Urinary bladder (tissue), 4 donors: ENCODE measurements around the gene ABCA4. TPM values are rescaled to one million over a fixed set of nuclear protein-coding genes. Genes with fewer than 3 reads are reported as not detected.

Source experiments
- DNase-seq: peaks from one replicate; pipeline ENCODE4 v3.0.0-alpha.2; 2015; ENCODE audit errors: extremely low spot score
- H3K27ac ChIP-seq: one replicate; pipeline ENCODE4 v1.5.1; 2013; ENCODE audit warnings: low read depth, mild to moderate bottlenecking, moderate library complexity
- H3K36me3 ChIP-seq: one replicate; pipeline ENCODE4 v1.6.1; 2013; ENCODE audit warnings: mild to moderate bottlenecking, moderate library complexity; ENCODE audit not compliant: insufficient read depth
- H3K4me1 ChIP-seq: one replicate; pipeline ENCODE4 v1.6.1; 2013; ENCODE audit warnings: mild to moderate bottlenecking, moderate library complexity; ENCODE audit not compliant: insufficient read depth
- H3K4me3 ChIP-seq: one replicate; pipeline ENCODE4 v1.5.1; 2013; ENCODE audit warnings: low read depth, low read length
- WGBS: extraction: QIAGEN DNeasy Blood & Tissue Kit; methylation state at CpG from one replicate; pipeline ENCODE4 v1.1.7; 2013; 5-methylcytosine and 5-hydroxymethylcytosine counted together
- polyA plus RNA-seq: library from polyadenylated mRNA; stranded (reverse); fragments of 200-250 nt; gene quantifications from one replicate; pipeline ENCODE4 v1.2.3, GENCODE V29; 2013
- total RNA-seq: library from RNA; depleted of rRNA; stranded (reverse); fragments of >200 nt; gene quantifications from one replicate; pipeline ENCODE4 v1.2.3, GENCODE V29; 2014
- donor health status: healthy with polysubstance abuse.
- donor health status: healthy.

Gene ABCA4
- total and polyA plus RNA-seq, 2 donors: 0.37 to 0.90 TPM

DNA sequence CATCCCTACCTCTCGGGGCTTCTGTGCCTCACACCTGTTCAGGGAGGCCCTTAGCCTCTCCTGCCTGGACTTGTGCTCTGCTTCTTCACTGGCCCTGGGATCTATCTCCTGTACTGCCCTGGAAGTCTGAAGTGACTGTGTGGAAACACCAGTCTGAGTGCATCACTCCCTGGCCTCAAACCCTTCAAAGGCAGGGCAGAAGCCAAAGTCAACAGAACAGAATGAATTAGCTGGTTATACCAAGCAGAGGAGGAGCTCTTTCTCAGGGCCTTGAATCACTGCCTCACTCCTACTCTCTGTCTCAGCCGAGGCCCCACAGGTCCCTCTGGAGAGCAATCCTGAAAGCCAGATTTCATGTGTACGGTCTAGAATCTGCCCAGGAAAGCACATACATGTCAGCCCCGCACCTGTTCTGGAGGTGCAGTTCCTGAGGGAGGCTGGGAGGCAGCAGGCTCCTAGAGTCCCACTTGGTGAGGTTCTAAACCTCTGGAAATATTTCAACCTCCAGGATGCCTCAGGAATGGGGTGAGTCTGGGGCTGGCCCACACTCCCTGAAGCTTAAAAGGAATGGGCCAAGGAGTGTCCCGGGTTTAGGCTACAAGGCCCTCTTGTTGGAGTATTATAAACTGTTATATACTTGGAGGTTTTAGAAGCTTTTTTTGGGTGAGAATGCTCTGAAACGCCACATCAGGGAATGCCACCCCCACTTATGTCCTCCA, 98.3 kb downstream of the ABCA4 start:
- 90% methylated on average over 6 of the region's 6 CpGs for WGBS
- H3K4me1 ChIP-seq: no peaks in the 10 kb centered on the region
- H3K36me3 ChIP-seq: no peaks in the 10 kb centered on the region
- no peak overlapping the region for H3K4me3 ChIP-seq
- no peak for DNase-seq
- H3K27ac ChIP-seq: no peak overlapping the region

DNA sequence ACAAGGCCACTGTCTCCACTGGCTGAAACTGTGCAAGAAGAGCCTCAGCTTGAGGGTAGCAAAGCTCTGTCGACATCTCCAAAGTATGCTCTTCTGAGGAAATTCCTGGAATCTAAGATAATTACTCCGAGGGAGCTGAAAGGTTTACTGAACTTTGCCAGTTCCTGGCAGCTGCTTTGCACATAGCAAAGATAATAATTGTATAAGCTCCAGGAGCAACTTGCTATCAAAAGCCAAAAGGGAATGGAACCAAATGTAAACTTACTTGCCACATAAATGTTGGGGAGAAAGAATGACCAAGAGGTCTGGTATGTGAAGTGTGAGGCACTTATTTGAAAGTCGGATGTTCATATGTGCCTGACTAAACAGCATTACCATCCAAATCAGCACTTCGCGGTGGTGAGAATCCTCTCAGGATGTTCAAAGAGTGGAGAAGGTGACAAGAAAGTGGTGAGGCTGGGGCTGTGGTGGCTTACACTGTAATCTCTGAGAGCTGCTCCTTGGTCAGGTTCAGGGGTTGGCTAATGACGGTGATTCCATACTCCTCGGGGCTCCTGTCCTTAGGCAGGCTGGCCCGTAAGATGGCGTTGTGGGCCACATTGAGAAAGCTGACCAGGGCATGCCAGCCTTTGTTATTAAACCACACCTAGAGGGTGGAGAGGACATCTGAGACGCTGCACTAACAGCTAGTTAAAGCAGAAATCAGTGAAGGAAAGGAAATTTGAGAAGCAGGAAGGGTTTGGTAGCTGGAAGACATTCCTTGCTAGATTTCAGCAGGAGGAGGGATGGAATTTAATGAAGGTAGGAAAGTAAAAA, 100.0 kb downstream of the ABCA4 start:
- no peak overlapping the region for H3K27ac ChIP-seq
- DNase-seq: no peak
- H3K36me3 ChIP-seq: no peaks in the 10 kb centered on the region
- WGBS: 51% methylated on average over 10 of the region's 10 CpGs
- H3K4me1 ChIP-seq: no peaks in the 10 kb centered on the region
- H3K4me3 ChIP-seq: no peak overlapping the region

DNA sequence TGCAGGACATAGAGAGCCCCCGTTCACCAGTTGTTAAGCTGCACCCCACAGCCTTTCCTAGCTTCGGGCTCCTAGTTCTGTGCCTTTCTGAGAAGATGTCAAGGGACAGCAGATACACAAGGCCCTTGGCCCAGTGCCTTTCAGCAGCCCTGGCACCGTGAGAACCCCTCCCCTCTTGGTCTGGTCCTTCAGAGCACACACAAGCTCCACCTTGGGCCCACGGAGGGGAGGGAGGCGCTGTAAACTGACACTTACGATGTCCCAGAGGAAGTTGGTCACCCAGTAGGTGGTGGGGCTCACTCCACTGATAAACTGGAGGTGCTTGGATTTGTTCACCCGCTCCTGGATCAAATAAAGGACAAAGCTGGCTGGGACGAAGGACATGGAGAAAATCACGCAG, 101.6 kb downstream of the ABCA4 start:
- 95% methylated on average over 9 of the region's 9 CpGs for WGBS
- no peak for DNase-seq
- Histone ChIP-seq H3K4me3 (no peak overlapping the region), H3K36me3 (no peaks in the 10 kb centered on the region), H3K27ac (no peak overlapping the region), H3K4me1 (no peaks in the 10 kb centered on the region)

DNA sequence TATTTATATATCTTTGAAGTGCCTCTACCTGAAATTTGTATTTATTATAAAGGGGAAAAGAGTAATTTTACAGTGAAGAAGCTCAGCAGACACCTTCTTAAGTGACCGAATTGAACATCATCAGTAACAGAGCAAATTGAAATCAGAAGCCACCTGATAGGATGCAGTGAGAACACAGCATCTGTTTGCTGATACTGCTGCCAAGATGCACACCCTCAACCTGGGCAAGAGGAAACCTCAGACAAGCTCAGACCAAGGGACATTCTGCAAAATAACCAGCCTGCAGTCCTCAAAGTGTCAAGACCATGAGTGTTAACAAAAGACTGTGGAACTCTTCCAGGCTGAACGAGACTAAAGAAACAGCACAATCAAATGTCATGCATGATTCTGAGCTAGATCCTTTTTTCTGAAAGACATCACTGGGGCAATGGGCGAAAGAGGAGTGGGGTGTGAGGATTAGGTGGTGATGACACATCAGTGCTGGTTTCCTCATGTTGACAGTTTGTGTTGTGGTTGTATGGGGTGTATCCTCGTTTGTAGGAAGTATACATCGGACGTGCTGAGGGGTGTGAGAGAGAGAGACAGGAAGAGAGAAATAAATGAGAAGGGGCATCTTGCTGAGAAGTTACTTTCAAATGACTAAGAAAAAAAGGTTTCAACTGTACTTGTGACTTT, 103.7 kb downstream of the ABCA4 start:
- 70% methylated on average over 6 of the region's 6 CpGs for WGBS
- Histone ChIP-seq H3K4me3 (no peak overlapping the region), H3K36me3 (no peaks in the 10 kb centered on the region), H3K4me1 (no peaks in the 10 kb centered on the region), H3K27ac (no peak overlapping the region)
- no peak for DNase-seq

DNA sequence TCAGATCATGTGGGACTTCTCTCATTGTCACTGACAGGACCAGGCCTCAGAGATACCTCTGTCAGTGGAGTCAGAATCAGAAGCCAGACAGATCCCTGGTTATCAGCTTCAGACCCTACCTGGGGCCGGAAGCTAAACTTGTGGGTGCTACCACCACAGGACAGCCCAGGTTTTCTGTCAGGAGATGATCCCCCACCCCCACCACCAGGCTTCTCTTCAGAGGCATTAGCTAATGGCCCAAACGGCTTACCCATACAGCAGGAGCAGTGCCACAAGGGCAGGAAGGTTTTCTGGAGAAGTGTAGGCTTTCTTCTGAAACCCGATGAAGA, 105.5 kb downstream of the ABCA4 start:
- Histone ChIP-seq H3K4me1 (no peaks in the 10 kb centered on the region), H3K27ac (no peak overlapping the region), H3K4me3 (no peak overlapping the region), H3K36me3 (no peaks in the 10 kb centered on the region)
- DNase-seq: no peak
- 94% methylated on average over 3 of the region's 3 CpGs for WGBS

DNA sequence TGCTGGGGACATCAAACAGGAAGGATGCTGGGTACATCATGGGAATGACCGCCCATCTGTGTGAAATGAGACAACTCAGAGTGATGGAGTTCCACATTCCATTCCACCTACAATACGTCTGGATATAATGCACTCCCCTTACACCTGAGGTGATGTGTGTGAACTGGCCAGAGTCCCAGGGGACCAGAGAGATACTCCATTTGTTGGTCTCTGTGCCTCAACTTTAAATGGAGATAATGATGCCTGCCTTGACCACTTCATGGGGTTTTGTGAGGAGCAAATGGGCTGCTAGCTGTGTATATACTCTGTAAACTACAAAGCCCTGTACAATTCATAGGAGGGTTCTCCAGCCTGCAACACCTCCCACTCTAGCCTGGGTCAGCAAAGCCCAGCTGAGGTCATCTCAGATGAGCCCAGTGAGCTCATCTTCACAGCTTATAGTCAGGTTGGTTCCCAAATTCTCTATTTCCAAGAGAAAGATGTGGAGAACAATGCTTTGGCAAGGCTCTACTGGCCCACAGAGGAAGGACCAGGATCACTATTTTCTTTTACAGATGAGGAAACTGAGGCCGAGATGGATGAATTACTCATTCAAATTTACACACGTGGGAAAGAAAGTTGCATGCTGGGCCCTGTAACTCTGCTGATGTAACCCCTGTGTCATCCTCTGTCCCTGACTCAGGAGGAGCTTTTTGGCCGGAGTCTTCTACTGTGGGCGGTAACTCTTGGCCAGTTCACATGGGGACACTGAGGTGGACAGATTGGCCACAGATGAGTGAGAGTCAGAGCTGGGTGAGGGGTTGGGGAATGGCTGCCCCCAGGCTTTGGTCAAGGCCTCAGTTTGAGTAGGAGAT, 106.1 kb downstream of the ABCA4 start:
- no peak for DNase-seq
- Histone ChIP-seq H3K36me3 (no peaks in the 10 kb centered on the region), H3K4me1 (no peaks in the 10 kb centered on the region), H3K27ac (no peak overlapping the region), H3K4me3 (no peak overlapping the region)
- WGBS: 94% methylated on average over 6 of the region's 6 CpGs

DNA sequence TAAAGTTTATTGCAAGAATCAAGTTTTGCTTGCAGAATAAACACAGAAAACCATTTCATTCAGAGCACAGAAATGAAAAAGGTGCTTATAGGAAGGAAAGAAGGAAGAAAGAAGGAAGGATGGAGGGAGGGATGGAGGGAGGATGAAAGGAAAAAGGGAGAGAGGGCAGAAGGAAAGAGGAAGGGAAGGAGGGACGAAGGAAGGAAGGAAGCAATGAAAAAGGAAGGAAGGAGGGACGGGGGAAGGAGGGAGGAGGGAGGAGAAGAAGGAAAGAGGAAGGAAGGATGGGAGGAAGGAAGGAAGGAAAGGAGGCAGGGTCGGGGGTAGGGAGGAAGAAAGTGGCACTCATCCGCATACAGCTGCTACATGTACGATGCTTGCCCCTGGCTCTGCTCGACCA, 106.9 kb downstream of the ABCA4 start:
- no peak overlapping the region for H3K27ac ChIP-seq
- no peaks in the 10 kb centered on the region for H3K4me1 ChIP-seq
- no peaks in the 10 kb centered on the region for H3K36me3 ChIP-seq
- no peak for DNase-seq
- WGBS: 69% methylated on average over 6 of the region's 6 CpGs
- no peak overlapping the region for H3K4me3 ChIP-seq

DNA sequence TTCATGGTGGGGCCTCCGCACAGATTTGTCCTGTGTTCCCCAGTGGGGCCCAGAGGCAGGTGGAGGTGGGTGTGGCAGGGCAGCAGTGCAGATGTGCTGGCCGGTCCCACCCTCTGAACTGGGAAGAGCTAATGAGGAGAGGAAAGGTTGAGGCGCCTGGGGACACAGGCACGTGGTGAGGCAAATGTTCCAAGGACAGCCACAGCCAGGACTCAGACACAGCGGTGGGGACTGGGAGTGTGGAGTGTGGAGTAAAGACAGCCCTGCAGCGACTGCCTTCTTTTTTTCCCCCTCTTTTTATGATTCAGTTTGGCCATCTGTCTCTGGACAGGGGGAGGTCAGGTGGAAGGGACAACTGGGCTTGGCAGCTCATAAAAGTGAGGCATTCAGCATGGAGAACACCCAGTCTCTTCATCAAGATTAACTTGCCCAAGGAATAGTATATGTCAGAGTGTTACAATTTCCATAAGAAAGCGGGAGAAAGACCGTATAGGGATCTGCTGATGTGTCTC, 107.5 kb downstream of the ABCA4 start:
- Histone ChIP-seq H3K4me1 (no peaks in the 10 kb centered on the region), H3K27ac (no peak overlapping the region), H3K36me3 (no peaks in the 10 kb centered on the region), H3K4me3 (no peak overlapping the region)
- 76% methylated on average over 8 of the region's 8 CpGs for WGBS
- DNase-seq: no peak

DNA sequence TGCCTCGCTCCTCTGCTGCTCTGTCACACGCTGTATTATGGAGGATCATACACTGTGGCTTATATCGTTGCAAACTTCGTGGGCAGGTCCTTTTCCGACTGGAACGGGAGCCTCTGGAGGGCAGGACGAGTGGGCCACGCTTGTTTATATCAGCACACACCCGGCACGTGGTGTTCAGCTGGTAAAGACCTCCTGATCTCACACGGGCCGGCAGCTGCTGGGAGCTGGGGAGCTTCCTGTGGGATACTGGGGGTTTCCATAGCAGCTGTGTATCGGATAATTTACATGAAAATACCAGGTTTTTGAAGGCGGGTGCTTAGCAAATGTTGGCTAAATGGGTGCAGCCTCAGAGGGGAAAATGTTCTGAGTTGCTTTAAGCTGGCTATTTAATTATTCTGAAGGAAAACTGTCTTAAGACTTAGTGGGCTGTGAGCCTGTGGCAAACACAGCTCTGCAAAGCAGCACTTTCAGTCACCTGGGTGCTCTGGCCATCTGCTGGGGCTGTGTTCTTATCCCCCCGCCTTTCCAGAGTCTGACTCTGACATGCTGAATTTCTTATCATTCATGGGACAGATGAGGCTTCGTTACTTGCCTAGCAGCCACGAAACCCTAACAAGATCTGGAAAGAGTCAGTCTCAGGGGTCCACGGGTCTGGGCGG, 108.1 kb downstream of the ABCA4 start:
- no peak overlapping the region for H3K4me3 ChIP-seq
- H3K27ac ChIP-seq: no peak overlapping the region
- no peaks in the 10 kb centered on the region for H3K36me3 ChIP-seq
- 59% methylated on average over 19 of the region's 19 CpGs for WGBS
- H3K4me1 ChIP-seq: no peaks in the 10 kb centered on the region
- DNase-seq: no peak

DNA sequence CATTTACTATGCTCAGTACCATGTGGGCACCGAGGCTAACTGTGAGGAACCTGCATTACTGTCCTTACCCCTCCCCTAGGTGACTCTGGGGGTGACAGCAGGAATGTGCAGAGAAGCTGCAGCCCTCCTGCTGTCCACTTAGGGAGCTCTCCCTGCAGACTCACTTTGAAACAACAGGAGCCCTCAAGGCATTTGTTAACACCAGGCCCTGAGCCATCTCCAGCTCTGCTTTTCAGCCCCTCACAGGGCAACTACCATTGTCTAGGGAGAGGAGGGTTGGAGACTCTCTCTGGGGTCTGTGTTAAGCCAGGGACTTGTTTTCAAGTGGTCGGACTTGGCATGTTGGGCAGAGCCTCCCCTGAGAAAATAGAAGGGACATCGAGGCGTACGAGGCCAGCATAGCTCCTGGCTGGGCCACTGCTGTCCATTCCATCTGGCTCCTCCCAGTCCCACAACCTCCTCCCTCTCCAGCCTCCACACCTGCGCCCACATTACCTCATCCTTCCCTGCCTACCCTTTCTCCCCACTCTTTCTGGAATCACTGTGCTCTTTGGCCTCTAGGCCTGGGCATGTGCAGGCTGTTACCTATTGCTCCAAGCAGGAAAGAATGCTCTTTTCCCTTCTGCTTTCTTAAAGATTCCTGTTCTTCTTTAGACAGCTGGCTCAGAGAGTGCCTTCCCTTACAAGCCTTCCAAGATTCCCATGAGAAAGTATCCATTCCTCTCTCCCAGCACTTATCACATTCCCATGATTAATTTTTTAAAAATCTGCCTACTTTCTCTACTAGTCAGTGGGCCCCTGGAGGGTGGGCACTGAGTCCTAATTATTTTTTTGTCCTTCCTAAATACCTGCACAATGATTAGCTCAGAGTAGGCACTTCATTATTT, 109.0 kb downstream of the ABCA4 start:
- Histone ChIP-seq H3K4me3 (no peak overlapping the region), H3K27ac (no peak overlapping the region), H3K4me1 (no peaks in the 10 kb centered on the region), H3K36me3 (no peaks in the 10 kb centered on the region)
- 87% methylated on average over 6 of the region's 6 CpGs for WGBS
- DNase-seq: no peak

DNA sequence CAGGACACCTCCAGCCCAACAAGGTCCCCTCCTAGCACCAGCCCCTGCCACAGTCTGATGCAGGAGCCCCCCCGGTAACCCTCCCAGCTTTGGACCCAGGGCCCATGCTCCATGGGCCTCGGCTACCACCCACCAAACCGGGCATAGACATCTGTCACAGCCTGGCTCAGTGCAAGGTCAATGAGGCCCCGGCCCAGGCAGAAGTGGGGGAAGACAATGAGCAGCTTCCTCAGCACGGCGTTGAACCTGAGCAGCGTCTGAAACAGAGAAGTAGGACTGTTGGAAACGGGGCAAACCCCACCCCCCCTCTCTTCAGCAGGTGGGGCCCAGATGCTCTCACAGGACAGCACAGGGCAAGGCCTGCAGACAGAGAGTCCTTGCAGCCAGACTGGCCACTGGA, 109.8 kb downstream of the ABCA4 start:
- H3K36me3 ChIP-seq: no peaks in the 10 kb centered on the region
- DNase-seq: no peak
- H3K4me1 ChIP-seq: no peaks in the 10 kb centered on the region
- WGBS: 91% methylated on average over 8 of the region's 8 CpGs
- no peak overlapping the region for H3K4me3 ChIP-seq
- H3K27ac ChIP-seq: no peak overlapping the region

DNA sequence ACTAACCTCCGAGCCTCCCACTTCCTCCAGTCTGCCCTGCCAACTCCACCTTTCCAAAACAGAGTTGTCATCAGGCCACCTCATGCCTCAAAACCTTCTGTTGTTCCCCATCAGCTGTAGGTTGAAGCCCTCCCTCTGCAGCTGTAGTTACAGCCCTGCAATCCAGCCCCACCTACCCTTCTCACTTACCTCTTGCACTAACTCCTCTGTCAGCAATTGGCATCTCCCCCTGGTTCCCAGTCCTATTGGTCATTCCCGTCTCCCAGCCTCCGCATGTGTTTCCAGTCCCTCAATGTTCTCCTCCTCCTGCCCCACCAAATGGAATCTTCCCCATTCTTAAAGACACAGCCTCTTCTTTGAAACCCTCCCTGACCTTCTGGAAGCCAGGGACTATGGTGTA, 111.6 kb downstream of the ABCA4 start:
- H3K36me3 ChIP-seq: no peaks in the 10 kb centered on the region
- no peaks in the 10 kb centered on the region for H3K4me1 ChIP-seq
- H3K4me3 ChIP-seq: no peak overlapping the region
- DNase-seq: no peak
- no peak overlapping the region for H3K27ac ChIP-seq
- WGBS: 93% methylated on average over 3 of the region's 3 CpGs
